Stimulated activated CD4-positive, alpha-beta T cell treated with anti-CD3 and anti-CD28 coated beads, Interleukin-15, amount 100 ng/mL, for 24 hours (primary cell): Measurements from ENCODE around the gene TBC1D22A.

Source experiments
- DNase-seq: peaks from one replicate; pipeline ENCODE4 v3.0.0-alpha.2; 2020

Gene TBC1D22A

DNA sequence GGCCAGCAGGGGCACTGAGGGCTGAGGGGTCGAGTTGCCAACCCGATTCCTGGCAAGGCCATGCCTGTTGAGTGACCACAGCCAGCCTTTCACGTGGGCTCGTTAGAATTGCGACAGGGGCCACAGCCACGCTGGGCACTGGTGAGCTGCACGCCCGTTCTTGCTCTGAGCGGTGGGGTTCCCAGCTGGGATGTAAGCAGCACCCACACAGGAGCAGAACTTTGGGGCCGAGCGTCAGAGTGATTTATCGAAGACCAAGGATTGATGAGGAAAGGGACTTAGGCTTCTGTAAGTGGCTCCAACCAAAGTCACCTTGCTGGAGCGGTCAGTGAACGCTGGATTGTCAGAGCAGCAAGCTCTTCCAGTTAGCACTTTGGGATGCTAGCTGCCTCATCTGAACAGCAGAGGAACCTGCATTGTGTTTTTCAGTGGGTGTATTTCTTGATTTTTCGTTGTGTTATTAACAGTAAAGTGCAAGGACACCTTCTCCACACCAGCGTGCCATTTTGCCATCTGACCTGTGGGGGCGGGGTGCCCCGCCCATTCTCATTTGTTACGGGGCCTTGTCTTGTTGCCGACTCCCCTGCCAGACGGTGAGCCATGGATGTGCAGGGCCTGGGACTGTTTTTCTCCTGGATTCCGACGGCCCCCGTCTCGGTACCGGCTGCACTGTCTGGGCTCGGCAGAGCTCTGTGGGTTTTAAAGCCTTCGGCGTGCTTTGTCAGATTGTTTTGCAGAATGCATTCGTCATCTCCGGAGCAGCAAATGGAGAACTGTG lies 202.5 kb downstream of the TBC1D22A start:
- DNase-seq, result no peak

GRCh38 chr22:46965555-46966494 lies 203.4 kb downstream of the TBC1D22A start:
- no peak for DNase-seq

- no peak for DNase-seq
Observed at GRCh38 chr22:46966495-46966845, 204.0 kb downstream of the TBC1D22A start.

GRCh38 chr22:46966846-46967245 lies 204.4 kb downstream of the TBC1D22A start:
- DNase-seq, result no peak

DNA sequence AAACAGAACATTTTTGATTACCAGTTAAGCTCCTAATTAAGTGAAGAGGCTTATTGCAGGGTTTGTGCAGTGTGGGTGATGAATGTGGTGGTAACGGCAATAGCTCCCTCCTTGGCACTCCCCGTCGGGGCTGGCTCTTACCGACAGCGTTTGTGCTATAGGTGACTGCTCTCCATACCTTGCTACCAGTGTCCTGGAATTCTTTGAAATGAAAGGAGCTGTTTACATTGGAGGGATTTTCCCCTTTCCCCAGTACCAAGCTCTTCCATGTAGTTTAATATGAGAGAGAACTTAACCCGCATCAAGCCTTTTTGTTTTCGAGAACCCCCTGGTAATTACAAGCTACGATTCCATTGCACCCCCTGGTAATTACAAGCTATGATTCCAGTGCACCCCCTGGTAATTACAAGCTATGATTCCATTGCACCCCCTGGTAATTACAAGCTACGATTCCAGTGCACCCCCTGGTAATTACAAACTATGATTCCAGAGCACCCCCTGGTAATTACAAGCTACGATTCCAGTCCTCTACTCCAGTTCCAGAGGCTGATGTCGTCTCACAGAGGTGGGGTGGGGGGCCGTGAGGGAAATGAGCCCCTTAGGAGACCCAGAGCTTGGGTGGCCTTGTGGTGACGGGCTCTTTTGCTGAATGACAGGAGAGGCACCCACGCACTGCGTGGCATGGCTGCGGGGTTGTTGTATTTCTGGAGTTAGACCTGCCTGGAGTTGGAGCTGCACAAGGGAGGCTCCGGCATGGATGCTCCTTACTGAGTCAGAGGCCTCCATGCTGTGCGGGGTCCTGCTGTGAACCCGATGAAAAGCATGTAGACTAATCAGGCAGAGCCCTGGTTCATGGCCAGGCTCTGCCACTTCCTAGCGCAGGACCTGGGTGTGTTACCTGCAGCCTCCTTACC lies 205.3 kb downstream of the TBC1D22A start:
- DNase-seq, result no peak

GRCh38 chr22:46968359-46968740 lies 205.9 kb downstream of the TBC1D22A start:
- DNase-seq, result no peak

- DNase-seq, result no peak
Observed at GRCh38 chr22:46968848-46969247, 206.4 kb downstream of the TBC1D22A start.

DNA sequence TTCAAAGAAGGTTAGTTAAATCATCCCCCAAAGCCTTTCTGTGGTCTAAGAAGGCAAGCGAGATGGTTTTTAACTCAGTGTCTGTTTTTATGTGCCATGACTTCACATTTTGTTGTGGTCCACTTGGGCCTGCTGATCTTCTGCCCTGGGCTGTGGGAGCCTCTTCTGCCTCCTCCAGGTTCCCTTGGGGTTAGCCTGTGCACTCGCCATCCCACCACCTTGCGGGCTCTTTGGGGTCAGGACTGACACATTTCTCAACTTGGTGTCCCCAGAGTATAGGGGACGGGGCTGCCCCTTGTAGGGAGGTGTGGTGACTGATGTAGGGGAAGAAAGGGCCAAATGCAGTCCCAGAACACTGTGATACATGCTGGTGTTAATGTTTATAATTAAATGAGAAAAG lies 207.0 kb downstream of the TBC1D22A start:
- DNase-seq, result peak; percentile 67

GRCh38 chr22:46969961-46970360 lies 207.5 kb downstream of the TBC1D22A start:
- peak; percentile 24 for DNase-seq

DNA sequence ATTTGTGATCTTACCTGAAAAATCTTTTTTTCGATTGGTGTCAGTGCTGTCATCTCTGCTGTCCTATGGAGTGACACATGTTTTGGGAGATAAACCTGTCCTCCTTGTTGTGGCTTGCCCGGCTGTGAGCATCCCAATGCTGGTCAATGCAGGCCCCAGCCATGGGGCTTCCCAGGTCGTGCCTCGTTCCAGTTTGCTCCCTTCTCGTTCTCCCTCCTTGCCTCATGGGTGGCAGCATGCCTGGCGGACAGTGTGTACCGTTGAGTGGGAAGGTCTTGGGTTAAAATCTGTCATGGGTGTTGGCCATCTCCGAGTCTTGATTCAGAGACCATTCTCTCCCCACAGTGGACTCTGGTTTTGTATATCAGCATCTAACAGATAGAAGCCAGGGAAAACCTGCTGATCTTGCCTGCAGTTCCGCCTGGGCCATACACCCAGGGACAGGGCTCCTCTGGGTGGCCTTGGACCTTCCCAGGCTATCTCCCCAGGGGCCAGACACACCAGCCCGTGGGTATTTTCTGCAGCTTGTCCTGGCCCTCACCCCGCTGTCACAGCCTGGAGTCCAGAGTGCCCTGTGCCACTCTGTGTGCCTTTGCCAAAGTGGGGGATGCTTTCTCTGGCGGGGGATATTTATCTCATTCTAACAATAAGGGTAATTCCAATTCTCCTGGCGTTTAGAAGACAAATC lies 208.1 kb downstream of the TBC1D22A start:
- DNase-seq, result no peak

DNA sequence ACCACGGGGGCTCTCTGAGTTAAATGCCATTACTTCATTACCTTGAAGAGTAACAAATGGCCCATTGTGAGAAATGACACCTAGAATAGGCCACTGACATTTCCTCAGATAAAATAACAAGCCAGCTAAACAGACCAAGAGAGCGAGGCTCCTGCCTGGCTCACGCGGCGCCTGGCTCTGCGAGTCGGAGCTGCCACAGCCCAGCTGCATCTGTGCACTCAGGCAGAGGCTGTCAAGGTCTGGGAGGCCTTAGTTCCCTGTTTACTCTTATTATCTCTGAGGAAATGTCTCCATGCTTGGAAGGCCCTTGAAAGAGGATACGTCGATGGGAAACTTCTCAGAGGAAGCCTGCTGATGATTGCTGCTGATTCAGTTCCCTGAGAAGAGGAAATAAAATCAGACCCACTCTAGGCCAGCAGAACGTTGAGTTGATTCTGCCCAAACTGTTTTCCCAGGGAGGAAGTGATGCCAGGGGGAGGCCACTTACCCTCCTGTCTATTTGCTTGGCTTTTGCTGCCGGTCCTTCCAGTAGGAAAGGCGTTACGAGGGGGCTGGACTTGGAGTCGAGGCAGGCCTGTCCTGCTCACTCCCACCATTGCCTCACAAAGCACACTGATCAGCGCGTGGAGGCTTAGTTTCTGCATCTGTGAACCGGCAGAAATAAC lies 208.8 kb downstream of the TBC1D22A start:
- no peak for DNase-seq

- DNase-seq, result no peak
Observed at GRCh38 chr22:46971764-46972125, 209.3 kb downstream of the TBC1D22A start.

- no peak for DNase-seq
Observed at GRCh38 chr22:46972256-46972655, 209.8 kb downstream of the TBC1D22A start.

- DNase-seq, result no peak
Observed at GRCh38 chr22:46972901-46973831, 210.7 kb downstream of the TBC1D22A start.

DNA sequence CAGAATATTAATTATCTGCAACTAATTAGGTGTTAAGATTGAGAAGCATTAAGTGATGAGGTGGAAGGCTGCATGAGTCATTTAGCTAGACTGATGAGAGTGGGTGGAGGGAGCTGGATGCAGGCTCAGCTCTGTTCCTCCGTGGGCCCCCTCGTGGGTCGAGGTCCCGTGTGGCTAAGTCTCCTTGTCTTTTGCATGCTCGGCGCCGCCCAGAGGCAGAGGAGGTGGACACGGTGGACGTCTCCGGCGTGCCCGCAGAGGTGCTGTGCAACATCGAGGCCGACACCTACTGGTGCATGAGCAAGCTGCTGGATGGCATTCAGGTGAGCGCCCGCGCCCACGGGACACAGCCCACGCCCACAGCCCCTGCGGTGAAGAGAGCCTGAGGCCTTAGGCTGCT lies 211.6 kb downstream of the TBC1D22A start:
- DNase-seq, result no peak

DNA sequence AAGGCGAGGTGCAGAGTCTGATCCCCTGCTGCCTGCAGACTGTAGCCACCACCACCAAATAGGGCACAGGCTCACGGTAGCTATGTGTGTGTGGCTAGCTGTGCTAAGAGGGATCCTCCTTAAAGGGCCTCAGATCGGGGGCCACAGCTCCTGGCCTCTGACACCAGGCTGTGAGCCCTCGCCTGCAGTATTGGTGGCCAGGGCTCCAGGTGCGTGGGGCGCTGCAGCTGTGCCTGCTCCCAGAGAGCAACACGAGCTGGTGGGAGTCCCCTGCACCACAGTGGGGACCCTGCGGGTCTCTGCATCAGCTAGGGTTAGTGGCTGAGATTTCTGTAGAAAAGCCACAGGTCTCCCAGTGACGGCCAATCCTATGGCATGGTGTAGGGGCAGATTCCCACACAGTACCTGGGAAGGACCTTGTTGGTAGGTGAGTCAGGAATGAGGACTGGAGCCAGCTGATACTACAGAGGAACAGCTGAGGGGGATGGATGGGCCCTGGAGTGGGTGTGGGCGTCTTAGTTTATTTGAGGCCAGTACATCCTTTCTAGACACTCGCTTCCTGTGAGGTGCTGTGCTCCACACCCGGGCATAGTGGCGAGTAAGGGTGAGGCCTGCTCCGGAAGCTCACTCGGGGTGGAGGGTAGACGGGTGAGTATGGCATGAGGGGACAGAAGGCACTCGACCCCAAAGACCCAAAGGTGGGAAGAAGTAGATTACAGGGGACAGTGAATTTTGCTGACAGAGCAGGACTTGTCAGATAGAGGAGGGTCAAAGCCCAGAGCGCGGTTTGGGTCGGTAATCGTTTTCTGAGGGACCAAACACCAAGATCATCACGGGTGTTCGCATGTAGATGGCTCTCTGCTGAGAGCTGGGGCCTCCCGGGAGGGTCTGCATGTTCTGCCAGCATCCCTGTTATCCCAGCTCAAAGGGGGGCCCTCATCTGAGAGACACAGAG lies 212.5 kb downstream of the TBC1D22A start:
- DNase-seq, result no peak

DNA sequence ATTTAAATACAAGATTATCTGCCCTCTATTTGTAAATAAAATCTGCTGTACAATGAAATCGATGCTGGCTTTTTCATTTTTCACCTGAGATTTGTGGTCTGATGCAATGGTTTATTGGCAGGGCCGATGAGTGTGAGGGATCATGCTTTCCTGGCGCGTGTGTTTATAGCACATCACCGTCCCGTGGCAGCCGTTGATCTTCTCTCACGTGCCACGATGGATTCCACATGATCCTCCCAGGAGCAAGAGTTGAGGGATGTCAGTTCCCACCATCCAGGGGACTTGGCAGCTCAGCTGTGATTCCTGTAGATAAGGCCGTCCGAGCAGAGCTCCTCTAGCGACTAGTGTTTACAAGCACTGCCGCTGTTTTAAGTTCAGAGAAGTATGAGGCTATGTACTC lies 213.7 kb downstream of the TBC1D22A start:
- DNase-seq, result no peak

GRCh38 chr22:46976598-46976997 lies 214.1 kb downstream of the TBC1D22A start:
- no peak for DNase-seq

GRCh38 chr22:46977656-46978343 lies 215.3 kb downstream of the TBC1D22A start:
- DNase-seq, result no peak
